ENCODE measurements around the gene PWWP2B. TPM values are rescaled to one million over a fixed set of nuclear protein-coding genes. Genes with fewer than 3 reads are reported as not detected.
"Not testable (repeated sequence)": the region's sequence is repeated elsewhere in the genome, so short reads cannot be mapped to it uniquely, and the experiment has no call there.

The PWWP2B gene
- total RNA-seq, 4 donors from 2014 or later, result 14.5 to 35.4 (median 27.3) TPM

- Histone ChIP-seq H3K4me1 (peaks cover 0 to under 1% of the 10 kb centered on the region in 2 donors), H3K9me3 (no peaks in the 10 kb centered on the region), H3K27me3 (no peaks in the 10 kb centered on the region), H3K27ac (no peak overlapping the region), H3K36me3 (no peaks in the 10 kb centered on the region), H3K4me3 (replicated peaks in 1 of 3) (no peak overlapping the region)
- DNase-seq, result no peak
- WGBS, 2 donors, result 78 to 79% methylated on average over 10 to 11 of the region's 13 CpGs
- TF ChIP-seq CTCF (IDR thresholded peaks at IDR 0.05), result no peak
- no peak for TF ChIP-seq POLR2A (IDR thresholded peaks at IDR 0.05)
- intact Hi-C loops (cut with DNase I), result no loop called here
These were observed 13.2 kb upstream of the PWWP2B start for GRCh38 chr10:132383751-132384196.

- 85 to 86% methylated on average over 11 to 18 of the region's 20 CpGs for WGBS, 2 donors
- TF ChIP-seq POLR2A (IDR thresholded peaks at IDR 0.05) (no peak), CTCF (IDR thresholded peaks at IDR 0.05) (no peak)
- H3K4me3 ChIP-seq (replicated peaks in 1 of 3), result no peak overlapping the region
- intact Hi-C loops (cut with DNase I), result loop anchor here (5.0 kb wide), 1 partner anchor 257 kb away; no protein-coding TSS in a partner anchor
- H3K27me3 ChIP-seq, result no peaks in the 10 kb centered on the region
- H3K36me3 ChIP-seq, result no peaks in the 10 kb centered on the region
- no peak overlapping the region for H3K27ac ChIP-seq
- H3K4me1 ChIP-seq, result peaks cover 3 to 8% of the 10 kb centered on the region in 2 donors
- H3K9me3 ChIP-seq, result no peaks in the 10 kb centered on the region
- no peak for DNase-seq
These were observed 12.2 kb upstream of the PWWP2B start for GRCh38 chr10:132384618-132385388.

- peaks cover 3 to 8% of the 10 kb centered on the region in 2 donors for H3K4me1 ChIP-seq
- no peaks in the 10 kb centered on the region for H3K36me3 ChIP-seq
- WGBS, 2 donors, result 69 to 71% methylated on average over 5 of the region's 5 CpGs
- no peak overlapping the region for H3K27ac ChIP-seq
- H3K4me3 ChIP-seq (replicated peaks in 1 of 3), result no peak overlapping the region
- TF ChIP-seq CTCF (IDR thresholded peaks at IDR 0.05) (no peak), POLR2A (IDR thresholded peaks at IDR 0.05) (no peak)
- H3K27me3 ChIP-seq, result no peaks in the 10 kb centered on the region
- intact Hi-C loops (cut with DNase I), result loop anchor here (5.0 kb wide), 1 partner anchor 257 kb away; no protein-coding TSS in a partner anchor
- no peak for DNase-seq
- no peaks in the 10 kb centered on the region for H3K9me3 ChIP-seq
These were observed 11.7 kb upstream of the PWWP2B start for GRCh38 chr10:132385389-132385667.

GRCh38 chr10:132385721-132386418 lies 11.1 kb upstream of the PWWP2B start:
- Histone ChIP-seq H3K27ac (no peak overlapping the region), H3K36me3 (no peaks in the 10 kb centered on the region), H3K9me3 (no peaks in the 10 kb centered on the region), H3K27me3 (no peaks in the 10 kb centered on the region), H3K4me1 (peaks cover 3 to 8% of the 10 kb centered on the region in 2 donors), H3K4me3 (replicated peaks in 1 of 3) (no peak overlapping the region)
- 86 to 91% methylated on average over 17 to 18 of the region's 18 CpGs for WGBS, 2 donors
- intact Hi-C loops (cut with DNase I), result loop anchor here (5.0 kb wide), 1 partner anchor 256 kb away; no protein-coding TSS in a partner anchor
- TF ChIP-seq POLR2A (IDR thresholded peaks at IDR 0.05) (no peak), CTCF (IDR thresholded peaks at IDR 0.05) (no peak)
- DNase-seq, result no peak

GRCh38 chr10:132386419-132386831 lies 10.6 kb upstream of the PWWP2B start:
- no peaks in the 10 kb centered on the region for H3K9me3 ChIP-seq

GRCh38 chr10:132386896-132387295 lies 10.1 kb upstream of the PWWP2B start:
- intact Hi-C loops (cut with DNase I), result loop anchor here (5.0 kb wide), 1 partner anchor 255 kb away; no protein-coding TSS in a partner anchor
- DNase-seq, result not testable (repeated sequence)

More at GRCh38 chr10:132386419-132386831, 10.6 kb upstream of the PWWP2B start:
- no peaks in the 10 kb centered on the region for H3K36me3 ChIP-seq
- no peak overlapping the region for H3K27ac ChIP-seq
- no peak overlapping the region for H3K4me3 ChIP-seq (replicated peaks in 1 of 3)
- H3K4me1 ChIP-seq, result peaks cover 3 to 8% of the 10 kb centered on the region in 2 donors
- TF ChIP-seq CTCF (IDR thresholded peaks at IDR 0.05), result no peak
- TF ChIP-seq POLR2A (IDR thresholded peaks at IDR 0.05), result no peak
- 71 to 82% methylated on average over 8 to 9 of the region's 9 CpGs for WGBS, 2 donors
- intact Hi-C loops (cut with DNase I), result loop anchor here (5.0 kb wide), 1 partner anchor 256 kb away; no protein-coding TSS in a partner anchor
- H3K27me3 ChIP-seq, result no peaks in the 10 kb centered on the region
- no peak for DNase-seq

More at GRCh38 chr10:132386896-132387295, 10.1 kb upstream of the PWWP2B start:
- not testable (repeated sequence) for H3K4me3 ChIP-seq (replicated peaks in 1 of 3); H3K27ac ChIP-seq; H3K9me3 ChIP-seq; H3K36me3 ChIP-seq; H3K4me1 ChIP-seq; H3K27me3 ChIP-seq
- 88% methylated on average over 1 of the region's 1 CpG; no CpG with 5 or more reads in 1 of the 2 donors for WGBS, 2 donors
